Mesenchymal stem cell (in vitro differentiated cells and primary cell): Measurements from ENCODE around the gene CDH10.
A peak's percentile ranks its signal among the peaks of the same experiment; 100 is the strongest.

Experiments
- DNase-seq: peaks from one replicate; pipeline ENCODE4 v3.0.0-alpha.2; 2013
- H2AFZ ChIP-seq: one replicate; pipeline ENCODE4 v1.6.1; 2013; ENCODE audit warnings: low read depth, mild to moderate bottlenecking, control low read depth, inconsistent platforms, low read length, moderate library complexity
- H2AK5ac ChIP-seq: 2 replicates; pipeline ENCODE4 v1.6.1; 2013; ENCODE audit warnings: low read length, moderate library complexity, mild to moderate bottlenecking, inconsistent platforms; ENCODE audit not compliant: severe bottlenecking
- H2BK120ac ChIP-seq: one replicate; pipeline ENCODE4 v1.6.1; 2013; ENCODE audit warnings: low read depth, mild to moderate bottlenecking, inconsistent platforms, low read length, moderate library complexity
- H2BK12ac ChIP-seq, 2 experiments: one replicate each; pipeline ENCODE4 v1.6.1; 2013; ENCODE audit warnings: inconsistent platforms in 2 of 2, low read length in 2 of 2, mild to moderate bottlenecking in 2 of 2, moderate library complexity in 2 of 2, control low read depth in 1 of 2
- H2BK15ac ChIP-seq: one replicate; pipeline ENCODE4 v1.6.1; 2013; ENCODE audit warnings: mild to moderate bottlenecking, low read depth, inconsistent platforms; ENCODE audit not compliant: poor library complexity, severe bottlenecking
- H2BK5ac ChIP-seq: 2 replicates; pipeline ENCODE4 v1.6.1; 2013; ENCODE audit warnings: low read depth, mild to moderate bottlenecking, low read length, control low read depth, inconsistent platforms; ENCODE audit not compliant: poor library complexity, severe bottlenecking
- H3K14ac ChIP-seq, 2 experiments: one replicate each; pipeline ENCODE4 v1.6.1; 2013; ENCODE audit warnings: inconsistent platforms in 2 of 2, low read length in 2 of 2, control low read depth in 1 of 2, mild to moderate bottlenecking in 1 of 2, moderate library complexity in 1 of 2
- H3K18ac ChIP-seq, 2 experiments: one replicate each; pipeline ENCODE4 v1.6.1; 2013; ENCODE audit warnings: inconsistent platforms in 2 of 2, low read length in 2 of 2, control low read depth in 1 of 2, low read depth in 1 of 2, mild to moderate bottlenecking in 1 of 2
- H3K23ac ChIP-seq, 2 experiments: one replicate each; pipeline ENCODE4 v1.6.1; 2013; ENCODE audit warnings: inconsistent platforms in 2 of 2, low read length in 2 of 2, mild to moderate bottlenecking in 2 of 2, moderate library complexity in 2 of 2, control low read depth in 1 of 2
- H3K27ac ChIP-seq: 2 replicates; pipeline ENCODE4 v1.5.1; 2013; ENCODE audit warnings: mild to moderate bottlenecking, moderate library complexity, low read length, control low read depth, inconsistent platforms; ENCODE audit not compliant: poor library complexity, severe bottlenecking
- H3K27me3 ChIP-seq, 2 experiments: 2 replicates each; pipeline versions ENCODE4 v1.6.1 to v1.7.0; 2013; ENCODE audit warnings: low read length in 2 of 2, mild to moderate bottlenecking in 2 of 2, moderate library complexity in 2 of 2, control low read depth in 1 of 2, inconsistent platforms in 1 of 2; ENCODE audit not compliant: control insufficient read depth in 1 of 2, insufficient read depth in 1 of 2
- H3K36me3 ChIP-seq, 2 experiments: 2 replicates each; pipeline versions ENCODE4 v1.6.1 to v1.7.0; 2013; ENCODE audit warnings: low read length in 2 of 2, control low read depth in 1 of 2, inconsistent platforms in 1 of 2, low read depth in 1 of 2, mild to moderate bottlenecking in 1 of 2; ENCODE audit not compliant: insufficient read depth in 2 of 2, control insufficient read depth in 1 of 2
- H3K4ac ChIP-seq, 2 experiments: one replicate each; pipeline ENCODE4 v1.6.1; 2013; ENCODE audit warnings: inconsistent platforms in 2 of 2, low read length in 2 of 2, mild to moderate bottlenecking in 2 of 2, moderate library complexity in 2 of 2, control low read depth in 1 of 2, low read depth in 1 of 2
- H3K4me1 ChIP-seq: 2 replicates; pipeline ENCODE4 v1.6.1; 2013; ENCODE audit warnings: low read depth, low read length, control low read depth; ENCODE audit not compliant: control insufficient read depth, insufficient read depth
- H3K4me2 ChIP-seq: 2 replicates; pipeline ENCODE4 v1.6.1; 2013; ENCODE audit warnings: low read length, mild to moderate bottlenecking, inconsistent platforms; ENCODE audit not compliant: poor library complexity, severe bottlenecking
- H3K4me3 ChIP-seq, 2 experiments: 2 replicates each; pipeline versions ENCODE4 v1.5.1 to v1.7.0; 2013; ENCODE audit warnings: low read length in 2 of 2, mild to moderate bottlenecking in 2 of 2, control low read depth in 1 of 2, low read depth in 1 of 2; ENCODE audit not compliant: insufficient read depth in 1 of 2
- H3K79me1 ChIP-seq: replicated peaks from 2 replicates; pipeline ENCODE4 v1.6.1; 2013; ENCODE audit warnings: mild to moderate bottlenecking, control low read depth, low read length, inconsistent platforms; ENCODE audit not compliant: poor library complexity, severe bottlenecking
- H3K9ac ChIP-seq: 2 replicates; pipeline ENCODE4 v1.7.0; 2013; ENCODE audit warnings: mild to moderate bottlenecking, low read length, moderate library complexity
- H3K9me3 ChIP-seq: 2 replicates; pipeline ENCODE4 v1.7.0; 2013; ENCODE audit warnings: mild to moderate bottlenecking, low read length; ENCODE audit not compliant: control insufficient read depth
- H4K8ac ChIP-seq: one replicate; pipeline ENCODE4 v1.6.1; 2013; ENCODE audit warnings: inconsistent platforms, mild to moderate bottlenecking, low read length, moderate library complexity
- H4K91ac ChIP-seq: one replicate; pipeline ENCODE4 v1.6.1; 2013; ENCODE audit warnings: mild to moderate bottlenecking, low read length, inconsistent platforms
- WGBS: methylation state at CpG from one replicate; pipeline ENCODE4 v1.1.7; 2013; ENCODE audit warnings: mixed read lengths; 5-methylcytosine and 5-hydroxymethylcytosine counted together

The CDH10 gene

GRCh38 chr5:24624872-24625271 lies 19.9 kb downstream of the CDH10 start:
- no peaks in the 10 kb centered on the region for H3K4me1 ChIP-seq
- no peak overlapping the region for H2AFZ ChIP-seq
- no peak overlapping the region for H4K91ac ChIP-seq
- H3K27me3 ChIP-seq = no peaks in the 10 kb centered on the region
- H3K4ac ChIP-seq = no peak overlapping the region
- H3K9ac ChIP-seq = no peak overlapping the region
- H3K4me2 ChIP-seq = no peak overlapping the region
- no peak overlapping the region for H2BK5ac ChIP-seq
- no peaks in the 10 kb centered on the region for H3K36me3 ChIP-seq
- no peak for DNase-seq
- no peak overlapping the region for H3K14ac ChIP-seq
- no peaks in the 10 kb centered on the region for H3K79me1 ChIP-seq
- no peak overlapping the region for H3K4me3 ChIP-seq
- no peak overlapping the region for H2AK5ac ChIP-seq
- H3K23ac ChIP-seq = no peak overlapping the region
- H4K8ac ChIP-seq = no peak overlapping the region
- H3K9me3 ChIP-seq = no peaks in the 10 kb centered on the region
- no peak overlapping the region for H3K27ac ChIP-seq
- H2BK15ac ChIP-seq = no peak overlapping the region
- H3K18ac ChIP-seq = no peak overlapping the region
- H2BK12ac ChIP-seq = no peak overlapping the region
- H2BK120ac ChIP-seq = no peak overlapping the region

DNA sequence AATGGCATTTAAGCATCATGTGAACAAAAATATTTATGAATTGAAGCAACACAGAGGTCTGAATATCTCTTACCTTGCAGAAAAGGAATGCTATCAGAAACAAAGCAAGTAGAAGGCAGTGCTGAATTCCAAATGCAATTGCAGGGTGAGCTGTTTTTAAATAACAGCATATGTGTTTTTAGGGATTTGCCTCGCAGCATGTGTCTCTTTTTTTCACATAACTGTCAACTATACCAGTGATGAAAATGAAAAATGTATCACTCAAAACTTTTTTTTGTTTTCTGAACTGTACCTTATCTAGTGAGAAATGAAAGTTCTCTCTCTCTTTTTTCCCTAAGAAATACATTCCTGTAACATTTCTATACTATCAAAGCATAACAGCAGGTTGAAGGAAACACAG lies 21.2 kb downstream of the CDH10 start:
- no peak overlapping the region for H2BK5ac ChIP-seq

GRCh38 chr5:24623031-24623430 lies 21.7 kb downstream of the CDH10 start:
- H2BK120ac ChIP-seq = no peak overlapping the region
- H2BK12ac ChIP-seq = no peak overlapping the region
- H3K14ac ChIP-seq = no peak overlapping the region
- H3K27me3 ChIP-seq = no peaks in the 10 kb centered on the region
- no peak overlapping the region for H3K27ac ChIP-seq
- H3K36me3 ChIP-seq = no peaks in the 10 kb centered on the region
- no peak overlapping the region for H3K4me2 ChIP-seq
- no peak overlapping the region for H3K9ac ChIP-seq
- H2AK5ac ChIP-seq = no peak overlapping the region
- no peak overlapping the region for H2BK15ac ChIP-seq
- H3K4me3 ChIP-seq = no peak overlapping the region
- no peak overlapping the region for H4K8ac ChIP-seq
- no peak overlapping the region for H3K23ac ChIP-seq
- no peak overlapping the region for H3K4ac ChIP-seq
- whole genome bisulfite sequencing = 46% methylated on average over 2 of the region's 5 CpGs
- H2AFZ ChIP-seq = no peak overlapping the region
- no peaks in the 10 kb centered on the region for H3K9me3 ChIP-seq
- H4K91ac ChIP-seq = no peak overlapping the region
- H3K18ac ChIP-seq = no peak overlapping the region
- H2BK5ac ChIP-seq = no peak overlapping the region
- DNase-seq = no peak
- H3K4me1 ChIP-seq = no peaks in the 10 kb centered on the region
- no peaks in the 10 kb centered on the region for H3K79me1 ChIP-seq

More for the DNA sequence above, 21.2 kb downstream of the CDH10 start:
- no peak overlapping the region for H3K4me3 ChIP-seq
- H3K27ac ChIP-seq = no peak overlapping the region
- H2AFZ ChIP-seq = no peak overlapping the region
- no peak overlapping the region for H2BK15ac ChIP-seq
- H3K9me3 ChIP-seq = no peaks in the 10 kb centered on the region
- no peak overlapping the region for H3K9ac ChIP-seq
- H3K36me3 ChIP-seq = no peaks in the 10 kb centered on the region
- H3K27me3 ChIP-seq = no peaks in the 10 kb centered on the region
- H4K91ac ChIP-seq = no peak overlapping the region
- H3K18ac ChIP-seq = no peak overlapping the region
- no peak overlapping the region for H2AK5ac ChIP-seq
- no peak overlapping the region for H3K4me2 ChIP-seq
- H3K23ac ChIP-seq = no peak overlapping the region
- no peaks in the 10 kb centered on the region for H3K4me1 ChIP-seq
- no peak overlapping the region for H3K4ac ChIP-seq
- no CpG with 5 or more reads among the region's 1 CpG for WGBS
- H2BK12ac ChIP-seq = no peak overlapping the region
- H3K79me1 ChIP-seq = no peaks in the 10 kb centered on the region
- DNase-seq = no peak
- no peak overlapping the region for H4K8ac ChIP-seq
- H2BK120ac ChIP-seq = no peak overlapping the region
- H3K14ac ChIP-seq = no peak overlapping the region

- no peak overlapping the region for H3K4ac ChIP-seq
- H3K18ac ChIP-seq = no peak overlapping the region
- H3K79me1 ChIP-seq = no peaks in the 10 kb centered on the region
- no peak overlapping the region for H3K14ac ChIP-seq
- H4K91ac ChIP-seq = no peak overlapping the region
- no peak overlapping the region for H3K27ac ChIP-seq
- H3K4me3 ChIP-seq = no peak overlapping the region
- no peak overlapping the region for H2BK15ac ChIP-seq
- H3K36me3 ChIP-seq = no peaks in the 10 kb centered on the region
- H3K23ac ChIP-seq = no peak overlapping the region
- H3K4me1 ChIP-seq = no peaks in the 10 kb centered on the region
- DNase-seq = peak; percentile 83
- H3K9ac ChIP-seq = no peak overlapping the region
- H2AFZ ChIP-seq = no peak overlapping the region
- no peak overlapping the region for H4K8ac ChIP-seq
- H3K27me3 ChIP-seq = no peaks in the 10 kb centered on the region
- H2AK5ac ChIP-seq = no peak overlapping the region
- WGBS = 12% methylated on average over 4 of the region's 6 CpGs
- H2BK12ac ChIP-seq = no peak overlapping the region
- H2BK5ac ChIP-seq = no peak overlapping the region
- no peaks in the 10 kb centered on the region for H3K9me3 ChIP-seq
- H2BK120ac ChIP-seq = no peak overlapping the region
- no peak overlapping the region for H3K4me2 ChIP-seq
These were observed 23.0 kb downstream of the CDH10 start for GRCh38 chr5:24621792-24622191.
